GM21717 (cell line): Measurements from ENCODE around the gene ANO3.

Source experiments
- ATAC-seq: cut with Tn5 transposase; IDR thresholded peaks from one replicate; pipeline ENCODE4 v1.9.1; 2021; ENCODE audit warnings: mild to moderate bottlenecking, moderate library complexity; ENCODE audit not compliant: unreplicated experiment

ANO3 gene

DNA sequence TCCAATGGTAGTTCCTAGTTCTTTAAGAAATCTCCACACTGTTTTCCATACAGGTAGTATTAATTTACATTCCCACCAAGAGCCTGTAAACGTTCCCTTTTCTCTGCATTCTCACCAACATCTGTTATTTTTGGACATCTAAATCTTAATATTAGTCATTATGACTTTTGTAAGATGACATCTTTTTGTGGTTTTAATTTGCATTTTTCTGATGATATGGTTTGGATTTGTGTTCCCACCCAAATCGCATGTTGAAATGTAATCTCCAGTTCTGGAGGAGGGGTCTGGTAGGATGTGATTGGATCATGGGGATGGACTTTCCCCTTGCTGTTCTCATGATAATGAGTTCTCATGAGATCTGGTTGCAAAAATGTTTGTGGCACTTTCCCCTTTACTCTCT is 151.2 kb downstream of the ANO3 start:
- no peak for ATAC-seq

DNA sequence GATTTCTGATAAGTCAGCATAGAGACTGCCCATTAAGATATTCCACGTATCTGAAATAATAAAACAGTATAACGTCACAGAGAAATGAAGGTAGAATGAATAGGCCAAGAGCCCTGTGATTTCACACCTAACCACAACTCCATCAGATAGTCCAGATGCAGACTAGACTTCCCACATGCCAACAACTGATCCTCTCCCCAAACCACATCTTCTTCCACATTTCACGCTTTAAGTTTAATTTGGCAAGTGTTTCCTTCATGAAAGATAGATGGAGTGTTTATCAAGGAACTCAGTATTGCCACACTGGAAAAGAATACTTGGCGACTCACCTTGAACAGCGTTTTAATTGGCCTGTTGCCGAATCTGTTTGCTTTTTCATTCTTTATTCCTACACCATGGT is 158.6 kb downstream of the ANO3 start:
- ATAC-seq = no peak

DNA sequence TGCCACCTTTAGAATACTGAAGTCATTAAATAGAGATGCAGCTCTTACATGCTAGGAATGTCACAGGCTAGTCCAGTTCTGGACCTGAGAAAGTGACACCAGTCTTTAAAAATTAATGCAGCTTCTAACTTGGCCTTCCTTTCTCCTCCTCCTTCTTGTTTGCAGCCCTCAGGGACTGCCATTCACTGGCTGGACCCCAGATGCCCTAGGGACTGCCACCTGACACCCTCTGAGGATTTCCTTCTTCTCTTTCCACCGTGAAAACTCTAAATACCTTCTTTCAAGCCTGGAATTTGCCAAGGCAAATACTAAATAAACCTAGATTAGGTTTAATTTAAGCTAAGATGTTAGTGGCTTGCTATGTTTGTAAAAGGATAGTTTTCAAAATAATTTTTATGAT is 161.7 kb downstream of the ANO3 start:
- no peak for ATAC-seq

DNA sequence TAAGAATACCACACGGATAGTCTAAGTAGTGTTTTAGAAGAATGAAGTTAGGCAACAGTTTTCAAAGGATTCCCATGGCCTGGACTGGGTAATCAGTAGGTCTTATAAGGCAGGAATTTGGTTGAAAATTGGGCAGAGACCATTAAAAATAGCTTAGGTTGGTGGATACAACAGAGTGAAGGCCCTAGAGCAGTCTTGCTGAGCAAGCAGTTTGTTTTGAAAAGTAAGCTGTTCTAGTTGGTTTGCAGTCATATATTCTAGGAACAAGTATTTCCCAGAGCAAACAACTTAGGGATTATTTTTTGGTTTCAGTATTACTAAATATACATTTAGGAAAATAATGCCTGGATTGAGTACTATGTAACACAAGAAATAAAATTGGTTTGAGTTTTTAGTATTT is 175.3 kb downstream of the ANO3 start:
- ATAC-seq = no peak

DNA sequence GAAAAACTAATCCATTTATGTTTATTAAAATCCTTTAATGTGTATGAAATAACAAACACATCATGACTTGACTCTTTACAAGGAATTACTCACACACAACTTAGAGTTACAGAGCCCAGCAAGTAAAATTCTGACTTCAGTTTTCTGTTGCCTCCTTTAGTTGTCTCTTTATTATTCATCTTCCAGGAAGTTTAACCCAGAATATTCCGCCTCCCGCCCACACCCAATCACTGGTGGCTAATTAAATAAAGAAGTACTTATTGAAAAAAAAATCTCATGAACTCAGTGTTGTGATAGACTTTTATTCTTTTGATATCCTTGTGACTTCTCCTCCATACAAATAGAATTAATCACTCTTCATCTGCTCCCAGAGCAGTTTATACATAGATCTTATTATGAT is 178.2 kb downstream of the ANO3 start:
- ATAC-seq = no peak

DNA sequence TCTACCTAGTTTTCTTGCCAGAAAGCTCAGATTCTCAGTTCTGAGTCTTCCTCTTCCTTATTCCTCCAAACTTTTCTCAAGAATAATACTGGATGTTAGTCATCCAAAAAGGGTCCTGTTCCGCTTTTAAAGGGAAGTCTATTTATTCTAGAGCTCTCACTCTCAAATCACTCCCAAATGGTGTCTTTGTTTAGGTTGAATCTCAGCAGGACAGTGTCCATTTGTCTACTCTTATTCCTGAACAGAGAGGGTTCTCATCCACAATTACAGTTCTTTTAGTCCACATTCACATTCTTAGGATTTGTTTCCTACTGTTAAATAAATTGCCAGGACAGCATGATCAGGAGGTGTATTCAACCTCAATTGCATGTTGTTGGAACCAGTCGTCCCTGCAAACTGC is 178.8 kb downstream of the ANO3 start:
- ATAC-seq = no peak

DNA sequence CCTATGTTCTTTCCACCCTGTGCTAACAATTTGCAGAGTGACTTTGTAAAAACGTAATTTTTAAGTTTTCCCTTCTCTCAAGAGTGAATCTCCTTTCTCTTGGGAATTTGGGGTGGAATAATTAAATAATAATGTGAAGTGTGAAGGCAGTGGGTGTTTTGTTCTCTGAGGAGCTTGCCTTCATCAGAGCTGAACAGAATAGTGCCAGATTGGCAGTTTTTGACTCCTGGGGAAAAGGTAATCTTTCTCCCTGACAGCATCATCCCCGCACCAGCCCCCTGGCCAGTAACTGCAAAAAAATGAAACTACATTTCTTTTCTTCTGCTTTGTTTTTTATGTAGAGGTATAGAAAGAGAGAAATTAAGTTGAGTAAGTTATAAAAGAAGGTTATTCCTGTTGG is 180.3 kb downstream of the ANO3 start:
- no peak for ATAC-seq

DNA sequence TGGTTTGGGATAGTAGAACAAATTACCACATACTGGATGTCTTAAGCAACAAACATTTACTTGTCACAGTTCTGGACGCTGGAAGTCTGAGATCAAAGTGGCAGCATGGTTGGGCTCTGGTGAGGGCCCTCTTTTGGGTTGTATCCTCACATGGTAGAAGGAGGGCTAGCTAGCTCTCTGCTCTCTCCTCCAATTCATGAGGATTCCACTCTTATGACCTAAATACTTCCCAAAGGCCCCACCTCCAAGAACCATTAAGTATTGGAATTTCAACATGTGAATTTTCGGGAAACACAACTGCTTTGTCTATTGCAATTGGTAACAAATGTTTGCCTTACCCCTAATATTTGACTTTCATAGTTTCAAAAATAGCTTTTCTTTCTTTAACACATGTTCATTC is 187.5 kb downstream of the ANO3 start:
- no peak for ATAC-seq

DNA sequence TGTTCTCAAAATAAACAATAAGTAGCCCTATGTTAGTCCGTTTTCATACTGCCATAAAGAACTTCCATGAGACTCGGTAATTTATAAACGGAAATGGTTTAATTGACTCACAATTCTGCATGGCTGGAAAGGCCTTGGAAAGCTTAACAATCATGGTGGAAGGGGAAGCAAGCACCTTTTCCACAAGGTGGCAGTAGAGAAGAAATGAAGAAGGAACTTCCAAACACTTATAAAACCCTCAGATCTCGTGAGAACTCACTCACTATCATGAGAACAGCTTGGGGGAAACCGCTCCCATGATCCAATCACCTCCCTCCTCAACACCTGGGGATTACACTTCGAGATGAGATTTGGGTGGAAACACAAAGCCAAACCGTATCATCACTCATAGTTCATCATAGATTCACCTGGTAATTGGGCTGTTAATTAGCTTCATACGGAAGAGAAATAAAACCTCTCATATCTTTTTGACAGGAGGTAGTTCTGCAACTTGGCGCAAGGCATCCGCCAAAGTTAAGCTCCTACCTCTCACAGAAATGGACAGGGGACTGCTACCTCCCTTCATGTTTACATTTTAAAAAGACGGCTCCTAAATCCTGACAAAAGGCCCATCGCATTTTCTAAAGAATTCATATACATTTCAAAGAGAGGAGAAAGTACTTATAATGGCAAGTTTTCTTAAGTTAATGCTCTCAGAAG is 191.1 kb downstream of the ANO3 start:
- no peak for ATAC-seq

DNA sequence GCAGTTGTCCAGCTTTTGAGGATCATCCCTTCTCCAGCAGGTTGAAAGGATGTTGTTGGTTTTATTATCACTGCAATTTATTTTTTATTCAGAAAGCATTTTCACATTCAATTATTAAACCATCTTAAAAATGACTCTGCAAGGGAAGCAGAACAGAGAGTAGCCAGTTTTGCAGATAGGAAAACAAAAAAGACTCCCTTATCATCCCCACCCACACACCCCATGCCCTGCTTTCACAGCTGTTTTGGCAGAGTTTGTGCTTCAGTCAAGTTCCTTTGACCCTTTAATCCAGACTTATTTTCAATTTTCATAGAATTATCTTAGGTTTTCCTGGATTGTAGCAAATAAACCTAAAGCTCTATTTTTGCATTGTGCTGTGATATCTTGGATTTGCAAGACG is 195.8 kb downstream of the ANO3 start:
- no peak for ATAC-seq

DNA sequence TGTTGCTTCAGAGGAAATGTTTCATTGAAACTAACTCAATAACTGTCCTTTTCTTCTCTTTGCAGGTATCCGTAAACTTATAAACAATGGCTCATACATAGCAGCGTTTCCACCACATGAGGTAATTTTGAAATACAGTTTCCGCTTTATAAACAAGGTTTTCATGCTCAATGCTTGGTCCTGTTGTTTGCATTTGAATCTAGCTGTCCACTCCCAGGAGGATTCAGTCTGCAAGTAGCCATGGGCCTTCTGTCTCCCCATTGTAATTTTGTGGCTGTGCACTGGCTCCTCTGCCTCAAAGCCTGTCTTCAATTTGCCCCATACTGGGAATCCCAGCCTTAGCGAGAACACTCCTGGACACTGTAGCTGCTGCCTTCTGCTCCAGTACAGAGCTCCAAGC is 205.4 kb downstream of the ANO3 start:
- no peak for ATAC-seq

DNA sequence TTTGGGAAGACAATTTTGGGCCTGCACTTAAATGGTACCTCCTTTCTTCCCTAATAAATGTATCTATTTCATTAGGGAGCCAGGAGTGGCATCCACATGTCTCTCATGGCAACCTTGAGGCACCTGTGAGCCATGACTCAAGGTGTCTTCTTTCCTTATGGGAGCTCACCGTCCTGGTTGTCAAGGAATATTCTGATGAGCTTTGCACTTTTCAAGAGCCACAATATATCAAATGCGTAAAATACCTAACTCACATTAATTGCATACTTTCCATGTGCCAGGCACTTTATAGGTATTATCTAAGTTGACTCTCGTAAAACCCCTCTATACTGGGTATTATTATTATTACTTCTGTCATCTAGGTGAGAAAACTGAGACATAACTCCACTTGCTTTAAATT is 207.6 kb downstream of the ANO3 start:
- no peak for ATAC-seq

DNA sequence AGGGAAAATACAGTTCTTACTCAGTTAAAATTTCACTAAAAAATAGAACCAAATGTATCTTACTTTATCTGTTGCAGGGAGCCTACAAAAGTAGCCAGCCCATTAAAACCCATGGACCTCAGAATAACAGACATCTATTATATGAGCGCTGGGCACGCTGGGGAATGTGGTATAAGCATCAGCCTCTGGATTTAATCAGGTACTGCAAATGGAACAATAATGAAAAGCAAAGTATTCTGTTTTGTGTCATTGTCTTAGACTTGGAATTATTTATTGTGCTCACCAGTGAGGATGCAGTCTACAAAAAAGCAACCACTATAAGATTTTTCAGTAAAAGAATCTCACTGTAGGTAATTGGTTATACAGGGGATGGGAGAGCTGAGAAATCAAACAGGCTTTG is 209.9 kb downstream of the ANO3 start:
- ATAC-seq = no peak

DNA sequence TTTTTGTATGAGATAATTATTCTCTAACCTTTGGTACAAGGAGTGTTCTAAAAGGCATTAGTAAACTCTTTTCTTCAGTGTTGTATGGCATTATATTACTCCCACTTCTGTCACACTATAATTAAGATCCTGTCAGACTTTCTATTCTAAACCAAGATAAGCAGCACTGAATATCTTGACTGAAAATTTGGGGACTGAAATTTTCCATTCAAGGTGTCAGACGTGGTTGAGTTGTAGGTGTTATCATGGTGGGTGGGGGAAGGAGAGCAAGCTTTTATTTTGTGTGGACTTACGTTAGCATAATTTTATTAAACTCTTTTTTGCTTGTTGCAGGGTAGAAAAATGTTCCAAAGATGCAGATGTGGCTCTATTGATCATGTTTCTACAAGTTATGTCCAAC is 217.2 kb downstream of the ANO3 start:
- ATAC-seq = no peak

DNA sequence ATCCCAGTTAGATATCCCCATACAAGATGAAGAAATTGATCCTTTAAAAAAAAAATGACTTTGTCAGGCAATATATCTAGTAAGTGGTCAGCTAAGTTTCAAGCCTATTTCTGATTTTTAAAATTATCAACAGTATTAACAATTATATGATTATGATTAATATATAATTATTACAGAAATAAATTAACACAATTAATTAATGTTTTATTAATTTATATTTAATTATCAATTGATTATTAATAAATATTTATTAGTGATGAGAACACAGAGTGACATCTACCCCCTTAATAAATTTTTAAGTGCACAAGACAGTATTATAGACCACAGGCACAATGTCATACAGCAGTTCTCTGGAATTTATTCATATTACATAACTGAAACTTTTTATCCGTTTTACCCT is 218.1 kb downstream of the ANO3 start:
- no peak for ATAC-seq

DNA sequence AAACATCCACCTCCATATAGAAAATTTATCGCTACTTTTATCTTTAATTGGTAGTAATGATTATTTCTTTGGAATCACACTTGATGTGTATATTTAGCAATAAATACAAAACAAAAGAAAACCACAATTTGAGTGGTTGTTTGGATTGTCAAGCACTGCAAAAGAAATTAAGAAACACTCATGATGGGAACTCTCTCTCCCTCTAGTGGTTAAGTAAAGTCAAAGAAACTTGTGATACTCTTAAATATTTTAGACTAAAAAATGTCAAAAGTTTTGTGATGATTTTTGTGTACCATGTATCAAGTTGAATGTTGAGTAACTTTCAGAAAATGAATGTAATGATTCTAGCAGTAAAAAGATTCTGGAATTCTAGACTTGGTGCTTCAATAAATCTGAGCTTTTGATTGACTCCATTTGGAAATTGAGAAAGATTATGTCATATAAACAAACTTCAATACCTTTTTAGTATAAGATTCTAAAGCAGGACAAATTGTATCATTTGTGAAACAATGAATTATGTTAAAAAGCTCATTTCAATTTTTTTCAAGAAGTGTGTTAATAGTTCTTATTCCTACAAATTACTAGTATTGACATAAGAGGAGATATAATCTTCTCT is 219.4 kb downstream of the ANO3 start:
- no peak for ATAC-seq

DNA sequence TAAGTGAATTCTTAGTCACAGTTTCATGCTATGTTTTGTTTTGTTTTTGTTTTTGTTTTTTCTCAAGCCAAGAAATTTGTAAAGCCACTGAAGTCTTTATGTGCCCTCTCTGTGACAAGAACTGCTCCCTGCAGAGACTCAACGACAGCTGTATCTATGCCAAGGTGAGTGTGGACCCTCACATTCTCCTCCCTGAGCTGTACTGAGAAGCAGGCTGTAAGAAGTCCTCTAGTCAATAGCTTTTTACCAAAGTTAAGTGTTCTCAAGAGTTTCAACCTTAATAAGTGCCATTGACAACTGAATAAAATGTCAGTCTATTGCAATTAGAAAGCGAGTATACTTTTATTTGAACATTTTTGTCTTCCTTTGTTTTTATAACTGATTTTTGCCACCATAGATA is 221.3 kb downstream of the ANO3 start:
- no peak for ATAC-seq

DNA sequence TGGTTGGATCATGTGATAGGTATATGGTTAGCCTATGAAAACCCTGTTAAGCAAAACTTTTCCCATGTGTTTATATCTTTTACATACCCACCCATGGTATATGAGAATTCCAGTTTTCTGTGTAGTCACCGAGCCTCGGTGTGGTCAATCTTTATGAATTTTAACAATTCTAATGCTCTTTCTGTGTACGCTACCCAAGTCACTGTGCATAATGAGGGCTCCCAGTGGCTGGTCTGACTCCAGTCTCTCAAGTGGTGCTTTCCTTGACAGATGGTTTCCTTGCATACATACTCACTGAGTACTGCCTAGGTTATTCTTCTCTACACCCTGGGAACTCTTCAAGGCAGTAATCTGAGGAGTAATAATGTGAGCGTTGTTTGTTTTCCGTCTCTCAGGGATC is 222.5 kb downstream of the ANO3 start:
- no peak for ATAC-seq

DNA sequence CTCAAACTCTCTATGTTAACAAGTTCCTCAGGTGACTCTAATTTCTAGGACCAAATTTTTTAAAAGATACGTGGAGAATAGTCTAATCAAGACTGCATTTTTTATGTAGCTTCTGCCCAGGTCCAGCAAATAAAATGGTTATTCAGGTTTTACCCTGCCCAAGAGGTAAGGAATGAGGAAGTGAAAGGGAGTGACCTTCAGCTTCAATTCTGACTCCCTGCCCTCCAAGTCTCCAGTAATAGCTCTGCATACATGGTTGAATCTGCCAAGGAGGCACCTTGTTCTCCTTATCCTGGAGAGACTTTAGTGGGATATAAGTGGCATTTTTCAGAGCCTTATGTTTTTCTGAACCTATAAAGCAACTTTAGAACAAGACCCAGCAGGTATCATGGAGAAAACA is 224.7 kb downstream of the ANO3 start:
- no peak for ATAC-seq

DNA sequence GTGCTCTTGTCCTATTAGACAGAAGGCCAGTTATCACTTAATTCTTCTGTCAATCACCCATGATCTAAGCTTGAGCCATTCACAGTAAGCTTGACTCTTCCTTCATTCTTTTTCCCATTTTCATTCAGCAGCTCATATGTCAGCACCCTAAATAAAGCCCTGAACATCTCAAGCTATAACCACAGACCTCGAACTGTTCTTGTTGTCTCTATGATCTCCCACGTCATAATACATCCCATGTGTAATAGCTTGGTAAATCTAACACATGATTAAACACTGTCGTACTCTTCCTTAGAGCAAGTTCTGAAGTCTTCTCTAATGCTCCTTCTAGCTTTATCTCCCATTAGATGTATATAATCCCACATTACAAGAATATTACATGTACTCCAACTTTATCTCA is 225.7 kb downstream of the ANO3 start:
- ATAC-seq = no peak

DNA sequence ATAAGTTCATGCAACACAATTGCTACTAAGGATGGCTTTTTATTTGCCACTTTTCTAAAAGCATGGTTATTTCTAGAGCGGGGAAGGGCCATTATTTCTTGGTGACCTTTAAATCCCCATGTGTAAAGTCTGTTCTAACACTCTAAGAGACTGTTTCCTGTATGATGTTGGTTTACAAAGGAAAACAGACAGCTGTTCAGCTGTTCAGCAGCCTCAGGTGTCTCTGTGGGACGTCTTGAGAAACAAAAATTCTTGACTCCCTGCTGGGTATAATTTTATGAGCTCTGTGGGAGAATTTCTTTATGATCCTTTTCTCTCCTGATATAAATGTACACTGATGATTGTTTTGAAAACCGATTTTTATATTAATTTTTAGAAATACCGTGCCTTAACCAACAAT is 226.3 kb downstream of the ANO3 start:
- no peak for ATAC-seq

DNA sequence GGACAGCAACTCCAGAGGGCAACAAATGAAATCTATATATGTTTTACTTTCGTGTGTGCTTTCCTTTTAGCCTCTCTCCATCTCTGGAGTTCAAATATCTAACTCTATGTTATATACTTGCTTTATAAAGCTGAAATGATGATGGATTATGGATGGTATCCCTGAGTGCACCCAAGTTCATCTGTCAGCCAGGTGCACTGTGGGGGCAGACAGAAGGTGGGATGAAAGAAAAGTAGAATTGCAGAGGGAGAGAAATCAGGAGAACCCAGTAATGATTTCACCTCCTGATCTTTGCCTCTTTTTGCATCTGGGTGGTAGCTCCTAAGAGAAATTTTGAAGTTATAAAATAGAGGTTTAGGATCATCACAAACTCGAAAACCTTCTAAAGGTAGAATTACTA is 237.7 kb downstream of the ANO3 start:
- ATAC-seq = no peak
